Measurements from ENCODE around the gene MFSD2B.

DNA sequence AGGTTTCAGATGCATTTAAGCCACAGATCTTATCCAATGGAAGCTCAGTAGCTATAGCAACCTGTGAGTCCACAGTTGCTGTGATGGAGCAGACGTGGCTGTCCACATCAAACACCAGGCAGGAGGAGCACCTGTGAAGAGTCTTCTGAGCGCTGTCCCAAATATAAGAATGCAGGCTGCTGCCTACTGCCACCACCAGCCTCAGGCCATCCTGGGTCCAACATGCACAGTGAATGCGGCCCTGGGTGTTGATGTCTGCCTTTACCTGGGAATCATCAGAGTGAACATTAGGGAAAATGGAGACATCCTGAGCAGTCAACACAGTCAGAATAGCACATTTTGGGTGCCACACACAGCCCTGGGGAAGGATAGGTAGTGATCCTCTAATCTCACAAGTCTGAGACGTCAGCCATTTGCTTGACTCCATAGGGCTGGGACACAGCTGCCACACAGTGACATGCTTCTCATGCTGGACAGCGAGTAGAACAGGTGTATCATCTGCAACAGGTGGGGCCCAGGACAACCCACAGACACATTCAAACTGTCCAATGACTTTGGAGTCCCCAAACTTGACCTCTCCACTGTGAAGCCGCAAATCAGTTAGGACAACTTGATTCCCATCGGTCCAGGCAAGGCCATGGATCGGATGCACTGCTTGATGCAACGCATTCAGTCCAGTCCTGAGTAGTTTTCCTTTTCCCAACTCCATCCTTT lies 29.1 kb downstream of the MFSD2B start:
- no peak for TF ChIP-seq EZH2phosphoT487 (IDR thresholded peaks at IDR 0.05; ENCODE audit: low read depth)
- TF ChIP-seq, protein P1, sequence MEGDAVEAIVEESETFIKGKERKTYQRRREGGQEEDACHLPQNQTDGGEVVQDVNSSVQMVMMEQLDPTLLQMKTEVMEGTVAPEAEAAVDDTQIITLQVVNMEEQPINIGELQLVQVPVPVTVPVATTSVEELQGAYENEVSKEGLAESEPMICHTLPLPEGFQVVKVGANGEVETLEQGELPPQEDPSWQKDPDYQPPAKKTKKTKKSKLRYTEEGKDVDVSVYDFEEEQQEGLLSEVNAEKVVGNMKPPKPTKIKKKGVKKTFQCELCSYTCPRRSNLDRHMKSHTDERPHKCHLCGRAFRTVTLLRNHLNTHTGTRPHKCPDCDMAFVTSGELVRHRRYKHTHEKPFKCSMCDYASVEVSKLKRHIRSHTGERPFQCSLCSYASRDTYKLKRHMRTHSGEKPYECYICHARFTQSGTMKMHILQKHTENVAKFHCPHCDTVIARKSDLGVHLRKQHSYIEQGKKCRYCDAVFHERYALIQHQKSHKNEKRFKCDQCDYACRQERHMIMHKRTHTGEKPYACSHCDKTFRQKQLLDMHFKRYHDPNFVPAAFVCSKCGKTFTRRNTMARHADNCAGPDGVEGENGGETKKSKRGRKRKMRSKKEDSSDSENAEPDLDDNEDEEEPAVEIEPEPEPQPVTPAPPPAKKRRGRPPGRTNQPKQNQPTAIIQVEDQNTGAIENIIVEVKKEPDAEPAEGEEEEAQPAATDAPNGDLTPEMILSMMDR (IDR thresholded peaks at IDR 0.05; ENCODE audit: low read depth, low read length): no peak

Data from OCI-LY3 (cell line).